Suprapubic skin (tissue), 3 donors: ENCODE data around the gene TOM1L2.
"Not testable (repeated sequence)": the region's sequence is repeated elsewhere in the genome, so short reads cannot be mapped to it uniquely, and the experiment has no call there.

Experiments used
- EP300 ChIP-seq: sonication (generic); formaldehyde crosslinking; IDR thresholded peaks from one replicate; pipeline ENCODE4 v1.6.1; 2017; ENCODE audit warnings: antibody characterized with exemption
- POLR2A ChIP-seq, 2 donors: fragments of 450-650 bp; IDR thresholded peaks; one replicate each; pipeline ENCODE4 v1.6.1; 2017; ENCODE audit warnings: antibody characterized with exemption in 2 of 2, mild to moderate bottlenecking in 2 of 2, moderate library complexity in 2 of 2
- TF ChIP-seq, protein P1 (sequence below), 2 donors: fragments of 200-600 bp in 1 of 2; fragments of 450-650 bp in 1 of 2; sonication (generic) in 1 of 2; IDR thresholded peaks; one replicate each; pipeline ENCODE4 v1.5.1; 2016 to 2019; ENCODE audit warnings: antibody characterized with exemption in 2 of 2, mild to moderate bottlenecking in 1 of 2, moderate library complexity in 1 of 2

- TF ChIP-seq POLR2A (IDR thresholded peaks at IDR 0.05); EP300: not testable (repeated sequence)
- TF ChIP-seq, protein P1, sequence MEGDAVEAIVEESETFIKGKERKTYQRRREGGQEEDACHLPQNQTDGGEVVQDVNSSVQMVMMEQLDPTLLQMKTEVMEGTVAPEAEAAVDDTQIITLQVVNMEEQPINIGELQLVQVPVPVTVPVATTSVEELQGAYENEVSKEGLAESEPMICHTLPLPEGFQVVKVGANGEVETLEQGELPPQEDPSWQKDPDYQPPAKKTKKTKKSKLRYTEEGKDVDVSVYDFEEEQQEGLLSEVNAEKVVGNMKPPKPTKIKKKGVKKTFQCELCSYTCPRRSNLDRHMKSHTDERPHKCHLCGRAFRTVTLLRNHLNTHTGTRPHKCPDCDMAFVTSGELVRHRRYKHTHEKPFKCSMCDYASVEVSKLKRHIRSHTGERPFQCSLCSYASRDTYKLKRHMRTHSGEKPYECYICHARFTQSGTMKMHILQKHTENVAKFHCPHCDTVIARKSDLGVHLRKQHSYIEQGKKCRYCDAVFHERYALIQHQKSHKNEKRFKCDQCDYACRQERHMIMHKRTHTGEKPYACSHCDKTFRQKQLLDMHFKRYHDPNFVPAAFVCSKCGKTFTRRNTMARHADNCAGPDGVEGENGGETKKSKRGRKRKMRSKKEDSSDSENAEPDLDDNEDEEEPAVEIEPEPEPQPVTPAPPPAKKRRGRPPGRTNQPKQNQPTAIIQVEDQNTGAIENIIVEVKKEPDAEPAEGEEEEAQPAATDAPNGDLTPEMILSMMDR (IDR thresholded peaks at IDR 0.05), result not testable (repeated sequence)
These were observed 23.7 kb upstream of the TOM1L2 start for GRCh38 chr17:17995887-17996286.
